Measurements from ENCODE around the gene CACHD1. TPM values are rescaled to one million over a fixed set of nuclear protein-coding genes. Genes with fewer than 3 reads are reported as not detected.
"Not testable (repeated sequence)": the region's sequence is repeated elsewhere in the genome, so short reads cannot be mapped to it uniquely, and the experiment has no call there.

Gene CACHD1
- total RNA-seq, 1 donor from 2014 or later, result 0.23 TPM

- H3K4me3 Mint-ChIP-seq; H3K27me3 Mint-ChIP-seq; H3K36me3 Mint-ChIP-seq (ENCODE audit: low read depth); H3K4me1 Mint-ChIP-seq; DNase-seq; H3K27ac Mint-ChIP-seq; intact Hi-C loops (cut with micrococcal nuclease); H3K9me3 Mint-ChIP-seq: not testable (repeated sequence)
Observed at GRCh38 chr1:64702670-64703069, 232.7 kb downstream of the CACHD1 start.

GRCh38 chr1:64703600-64703999, 233.7 kb downstream of the CACHD1 start:
- Mint-ChIP-seq H3K4me1 (no peaks in the 10 kb centered on the region), H3K27me3 (peaks cover 2% of the 10 kb centered on the region), H3K36me3 (ENCODE audit: low read depth) (no peaks in the 10 kb centered on the region), H3K27ac (no peak overlapping the region), H3K4me3 (no peak overlapping the region), H3K9me3 (no peaks in the 10 kb centered on the region)
- intact Hi-C loops (cut with micrococcal nuclease), result no loop called here
- DNase-seq, result no peak

- H3K9me3 Mint-ChIP-seq, result no peaks in the 10 kb centered on the region
- H3K27ac Mint-ChIP-seq, result no peak overlapping the region
- H3K36me3 Mint-ChIP-seq (ENCODE audit: low read depth), result no peaks in the 10 kb centered on the region
- intact Hi-C loops (cut with micrococcal nuclease), result no loop called here
- no peaks in the 10 kb centered on the region for H3K4me1 Mint-ChIP-seq
- no peak for DNase-seq
- H3K27me3 Mint-ChIP-seq, result peaks cover 2% of the 10 kb centered on the region
- H3K4me3 Mint-ChIP-seq, result no peak overlapping the region
Observed at GRCh38 chr1:64705591-64705990, 235.7 kb downstream of the CACHD1 start.

GRCh38 chr1:64711266-64711665, 241.3 kb downstream of the CACHD1 start:
- intact Hi-C loops (cut with micrococcal nuclease), result no loop called here
- DNase-seq, result no peak
- no peaks in the 10 kb centered on the region for H3K4me1 Mint-ChIP-seq
- H3K4me3 Mint-ChIP-seq, result no peak overlapping the region
- H3K27ac Mint-ChIP-seq, result no peak overlapping the region
- no peaks in the 10 kb centered on the region for H3K36me3 Mint-ChIP-seq (ENCODE audit: low read depth)
- peaks cover 7% of the 10 kb centered on the region for H3K27me3 Mint-ChIP-seq
- H3K9me3 Mint-ChIP-seq, result no peaks in the 10 kb centered on the region

- DNase-seq, result no peak
- no peaks in the 10 kb centered on the region for H3K4me1 Mint-ChIP-seq
- no peaks in the 10 kb centered on the region for H3K36me3 Mint-ChIP-seq (ENCODE audit: low read depth)
- peaks cover 7% of the 10 kb centered on the region for H3K27me3 Mint-ChIP-seq
- intact Hi-C loops (cut with micrococcal nuclease), result no loop called here
- no peak overlapping the region for H3K27ac Mint-ChIP-seq
- H3K9me3 Mint-ChIP-seq, result no peaks in the 10 kb centered on the region
- no peak overlapping the region for H3K4me3 Mint-ChIP-seq
Observed at GRCh38 chr1:64712049-64712448, 242.1 kb downstream of the CACHD1 start.

GRCh38 chr1:64715186-64715585, 245.3 kb downstream of the CACHD1 start:
- Mint-ChIP-seq H3K4me1 (no peaks in the 10 kb centered on the region), H3K27me3 (peaks cover 12% of the 10 kb centered on the region), H3K36me3 (ENCODE audit: low read depth) (no peaks in the 10 kb centered on the region), H3K9me3 (peaks cover 8% of the 10 kb centered on the region), H3K4me3 (no peak overlapping the region), H3K27ac (no peak overlapping the region)
- intact Hi-C loops (cut with micrococcal nuclease), result no loop called here
- no peak for DNase-seq

- Mint-ChIP-seq H3K4me3 (no peak overlapping the region), H3K9me3 (peaks cover 8% of the 10 kb centered on the region), H3K27ac (no peak overlapping the region), H3K27me3 (peaks cover 27% of the 10 kb centered on the region), H3K4me1 (no peaks in the 10 kb centered on the region), H3K36me3 (ENCODE audit: low read depth) (no peaks in the 10 kb centered on the region)
- no peak for DNase-seq
- intact Hi-C loops (cut with micrococcal nuclease), result no loop called here
Observed at GRCh38 chr1:64721135-64721534, 251.2 kb downstream of the CACHD1 start.

GRCh38 chr1:64721576-64722145, 251.7 kb downstream of the CACHD1 start:
- intact Hi-C loops (cut with micrococcal nuclease), result no loop called here
- H3K4me1 Mint-ChIP-seq, result no peaks in the 10 kb centered on the region

GRCh38 chr1:64727861-64728260, 257.9 kb downstream of the CACHD1 start:
- Mint-ChIP-seq H3K27ac (no peak overlapping the region), H3K27me3 (peaks cover 12% of the 10 kb centered on the region), H3K4me1 (no peaks in the 10 kb centered on the region), H3K9me3 (no peaks in the 10 kb centered on the region), H3K4me3 (no peak overlapping the region), H3K36me3 (ENCODE audit: low read depth) (no peaks in the 10 kb centered on the region)
- intact Hi-C loops (cut with micrococcal nuclease), result no loop called here
- DNase-seq, result no peak

More at GRCh38 chr1:64721576-64722145, 251.7 kb downstream of the CACHD1 start:
- Mint-ChIP-seq H3K36me3 (ENCODE audit: low read depth) (no peaks in the 10 kb centered on the region), H3K9me3 (peaks cover 8% of the 10 kb centered on the region), H3K27me3 (peaks cover 27% of the 10 kb centered on the region), H3K27ac (no peak overlapping the region), H3K4me3 (no peak overlapping the region)
- no peak for DNase-seq

- DNase-seq, result no peak
- H3K9me3 Mint-ChIP-seq, result no peaks in the 10 kb centered on the region
- H3K4me1 Mint-ChIP-seq, result no peaks in the 10 kb centered on the region
- H3K4me3 Mint-ChIP-seq, result no peak overlapping the region
- H3K27ac Mint-ChIP-seq, result no peak overlapping the region
- intact Hi-C loops (cut with micrococcal nuclease), result no loop called here
- no peaks in the 10 kb centered on the region for H3K36me3 Mint-ChIP-seq (ENCODE audit: low read depth)
- peaks cover 2% of the 10 kb centered on the region for H3K27me3 Mint-ChIP-seq
Observed at GRCh38 chr1:64733581-64734286, 263.8 kb downstream of the CACHD1 start.

GRCh38 chr1:64734287-64734652, 264.3 kb downstream of the CACHD1 start:
- H3K4me1 Mint-ChIP-seq, result no peaks in the 10 kb centered on the region
- H3K9me3 Mint-ChIP-seq, result no peaks in the 10 kb centered on the region
- H3K4me3 Mint-ChIP-seq, result no peak overlapping the region
- H3K36me3 Mint-ChIP-seq (ENCODE audit: low read depth), result no peaks in the 10 kb centered on the region
- peaks cover 2% of the 10 kb centered on the region for H3K27me3 Mint-ChIP-seq
- intact Hi-C loops (cut with micrococcal nuclease), result no loop called here
- H3K27ac Mint-ChIP-seq, result no peak overlapping the region
- no peak for DNase-seq

GRCh38 chr1:64740687-64741086, 270.8 kb downstream of the CACHD1 start:
- not testable (repeated sequence) for H3K36me3 Mint-ChIP-seq (ENCODE audit: low read depth); H3K4me3 Mint-ChIP-seq; DNase-seq; H3K4me1 Mint-ChIP-seq; H3K9me3 Mint-ChIP-seq; H3K27ac Mint-ChIP-seq
- peaks cover 19% of the 10 kb centered on the region for H3K27me3 Mint-ChIP-seq
- intact Hi-C loops (cut with micrococcal nuclease), result loop anchor here (10.0 kb wide), 1 partner anchor 334 kb away; no protein-coding TSS in a partner anchor
